ENCODE results near the gene LTF.

LTF gene

DNA sequence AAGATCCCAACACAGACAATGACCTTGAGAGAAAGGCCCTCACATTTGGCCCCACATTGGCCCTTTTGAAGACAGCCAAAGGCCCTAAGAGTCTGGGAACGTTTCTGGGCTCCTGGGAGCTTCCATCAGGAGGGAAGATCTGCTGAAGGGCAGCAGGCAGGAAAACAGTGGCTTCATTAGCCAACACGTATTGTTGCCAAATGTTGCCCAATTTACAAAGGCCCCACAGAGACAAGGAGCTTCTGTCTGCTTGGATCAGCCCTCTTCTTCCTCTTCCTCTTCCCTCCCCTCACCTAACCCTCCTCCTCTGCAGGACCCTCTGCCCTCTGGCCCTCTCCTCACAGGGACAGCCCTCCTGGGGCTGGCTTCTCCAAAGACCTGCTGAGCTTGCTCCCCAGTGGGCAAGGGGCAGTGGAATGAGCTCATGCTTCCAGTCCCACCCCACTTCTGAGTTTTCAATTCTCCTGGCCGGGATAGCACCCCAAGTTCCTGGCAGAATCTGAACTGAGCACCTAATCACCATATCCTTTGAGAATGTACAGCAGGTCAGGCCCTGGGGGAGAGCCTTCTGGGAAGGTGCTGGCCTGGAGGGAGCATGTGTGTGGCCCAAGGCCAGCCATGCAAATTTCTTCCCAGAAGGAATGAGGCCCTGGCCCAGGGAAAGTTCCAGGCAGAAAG lies 5.1 kb upstream of the LTF start:
- no peak for DNase-seq

DNA sequence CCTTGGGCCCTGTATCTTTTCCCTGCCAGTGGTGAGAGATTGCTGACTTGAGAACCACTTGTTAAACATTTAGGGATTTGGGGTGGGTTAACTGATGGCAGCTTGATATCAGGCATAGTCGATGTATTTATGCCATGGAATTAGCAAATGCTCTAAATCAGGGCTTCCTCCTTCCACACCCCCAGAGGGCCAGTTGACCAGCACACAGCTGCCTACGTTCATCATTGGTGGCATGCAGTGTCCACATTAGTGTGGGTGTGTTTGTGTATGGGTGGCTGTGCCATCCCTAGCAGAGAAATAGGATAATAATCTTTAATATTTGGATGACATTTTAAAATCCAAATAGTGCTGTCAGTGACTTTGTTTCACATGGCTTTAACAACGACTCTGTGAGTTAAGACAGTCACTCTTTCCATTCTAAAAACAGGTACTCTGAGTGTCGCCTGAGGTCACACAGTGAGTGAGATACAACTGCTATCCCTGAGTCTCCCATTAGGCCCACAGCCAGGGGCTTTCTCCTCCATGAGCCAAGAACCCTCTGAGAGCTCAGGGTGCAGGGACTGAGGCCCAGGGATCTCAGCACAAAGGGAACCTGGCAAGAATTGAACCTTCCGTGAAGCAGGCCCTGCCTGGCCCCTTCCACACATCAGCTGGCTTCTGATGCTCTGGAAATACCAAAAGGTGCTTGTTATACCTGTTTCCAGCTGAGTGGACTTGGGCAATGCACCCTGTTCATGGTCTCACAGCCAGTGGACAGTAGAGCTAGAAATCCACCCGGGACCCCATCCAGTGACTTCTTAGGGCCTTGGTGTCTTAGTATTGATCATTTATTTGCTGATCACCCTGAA lies 4.3 kb upstream of the LTF start:
- no peak for DNase-seq

- no peak for DNase-seq
These were observed 2.9 kb upstream of the LTF start for GRCh38 chr3:46467562-46467961.

GRCh38 chr3:46466871-46467403 lies 2.2 kb upstream of the LTF start:
- no peak for DNase-seq

DNA sequence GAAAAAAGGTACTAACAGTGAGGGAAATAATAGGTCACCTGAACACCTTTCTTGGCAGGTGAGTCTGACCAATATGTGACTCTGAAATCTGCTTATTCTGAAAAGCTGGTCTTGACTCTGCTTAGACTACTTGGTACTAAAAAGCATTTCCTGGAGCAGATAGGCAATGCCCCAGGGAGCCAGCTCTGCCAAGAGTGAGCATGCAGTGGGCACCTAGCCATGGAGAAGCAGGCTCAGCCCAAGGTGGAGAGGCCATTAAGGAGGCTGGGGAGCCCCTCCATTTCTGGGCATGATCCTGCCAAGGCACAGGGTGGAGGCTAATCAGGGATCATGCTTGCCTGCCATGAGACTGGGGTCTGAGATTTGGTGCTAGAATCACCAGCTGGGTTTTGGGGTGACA lies 1.6 kb upstream of the LTF start:
- DNase-seq: no peak

GRCh38 chr3:46465196-46465520 lies 453 bp upstream of the LTF start:
- no peak for DNase-seq

GRCh38 chr3:46463868-46464241 lies 850 bp downstream of the LTF start:
- DNase-seq: no peak

GRCh38 chr3:46463120-46463867 lies 1.4 kb downstream of the LTF start:
- DNase-seq: no peak

- no peak for DNase-seq
These were observed 2.2 kb downstream of the LTF start for GRCh38 chr3:46462511-46462910.

- no peak for DNase-seq
These were observed 2.6 kb downstream of the LTF start for GRCh38 chr3:46462111-46462510.

- no peak for DNase-seq
These were observed 4.7 kb downstream of the LTF start for GRCh38 chr3:46460051-46460450.

- DNase-seq: no peak
These were observed 8.6 kb downstream of the LTF start for GRCh38 chr3:46456118-46456517.

- no peak for DNase-seq
These were observed 9.2 kb downstream of the LTF start for GRCh38 chr3:46455231-46456115.

- no peak for DNase-seq
These were observed 10.1 kb downstream of the LTF start for GRCh38 chr3:46454606-46455005.

DNA sequence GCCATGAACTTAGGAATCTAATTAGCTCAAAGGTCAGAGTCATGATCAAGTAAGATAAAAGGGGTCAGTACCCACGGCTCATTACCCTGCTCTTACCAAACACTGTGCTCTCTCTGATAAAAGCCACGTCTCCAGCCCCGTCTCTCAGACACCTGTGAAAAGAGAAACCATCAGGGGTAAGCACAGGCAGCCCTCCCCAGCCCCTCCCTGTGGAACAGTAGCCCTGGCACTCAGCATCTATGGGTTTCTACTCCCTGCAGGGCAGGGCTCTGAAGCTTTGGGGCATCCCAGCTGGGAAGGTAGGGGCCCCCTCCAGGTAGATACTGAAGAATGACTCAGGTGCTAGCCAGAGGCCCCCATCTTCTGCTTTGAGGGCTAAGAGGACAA lies 10.5 kb downstream of the LTF start:
- DNase-seq: no peak

DNA sequence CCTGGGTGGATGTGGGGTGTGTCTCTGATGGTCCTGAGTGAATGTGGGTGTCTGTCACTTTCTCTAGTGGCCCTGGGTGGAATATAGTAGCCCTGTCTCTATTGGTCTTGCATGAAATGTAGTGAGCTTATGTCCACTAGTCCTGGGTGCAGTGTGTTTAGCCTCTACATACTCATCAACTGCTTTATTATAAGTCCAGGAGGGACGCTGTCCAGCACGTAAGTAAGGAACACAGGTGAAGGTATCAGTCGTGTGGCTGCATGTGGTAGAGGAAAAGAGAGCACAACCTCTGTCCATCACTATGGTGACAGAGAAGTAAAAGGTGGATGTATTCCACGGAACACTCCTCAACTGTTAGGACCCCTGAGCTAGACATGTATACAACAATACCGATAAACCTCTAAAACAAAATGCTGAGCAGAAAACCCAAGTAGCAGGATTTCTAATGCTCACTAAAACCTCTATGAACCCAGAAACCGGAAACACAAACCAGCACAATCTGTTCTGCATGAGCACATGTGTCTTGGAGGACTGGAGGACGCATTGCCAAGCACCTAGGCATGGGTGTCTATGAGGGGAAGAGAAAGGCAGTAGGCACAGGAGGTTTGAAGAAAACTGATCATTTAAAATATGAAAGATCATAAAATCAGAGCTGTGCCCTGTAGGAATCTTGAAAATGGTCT lies 11.0 kb downstream of the LTF start:
- DNase-seq: no peak

DNA sequence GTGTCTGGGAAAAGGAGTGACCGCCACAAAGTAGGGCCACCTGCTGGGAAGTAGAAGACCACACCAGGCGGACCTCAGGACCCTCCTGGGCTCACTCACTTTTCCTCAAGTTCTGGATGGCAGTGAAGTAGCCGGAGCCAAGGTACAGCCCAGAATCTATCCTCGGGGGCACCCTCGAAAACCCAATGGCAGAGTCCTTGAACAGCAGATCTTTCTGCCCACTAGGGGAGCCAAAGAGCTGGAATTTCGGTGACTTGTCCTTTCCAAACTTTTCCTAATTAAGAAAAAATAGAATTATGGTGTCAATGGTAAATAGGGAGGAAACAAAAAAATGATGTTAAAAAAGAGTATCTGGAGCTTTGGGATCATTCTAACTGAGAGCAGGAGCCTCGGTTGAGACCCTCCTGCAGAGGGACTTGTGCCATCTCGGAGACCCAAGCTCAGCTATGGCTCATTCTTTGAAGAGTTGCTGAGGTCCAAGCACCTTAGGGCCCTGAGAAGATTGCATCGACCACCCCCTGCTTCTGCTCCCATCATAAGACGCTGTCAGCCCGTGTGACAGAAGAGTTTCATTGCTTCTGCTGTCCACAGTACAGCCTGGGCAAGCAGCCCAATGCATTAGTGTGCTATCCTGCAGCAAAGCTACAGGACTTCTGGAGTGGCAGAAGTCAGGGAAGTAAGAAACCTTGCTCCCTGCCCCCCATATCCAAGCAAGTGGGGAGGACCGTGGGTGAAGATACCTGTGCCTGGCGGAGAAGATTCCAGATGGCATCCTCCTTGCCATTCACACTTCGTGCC lies 14.8 kb downstream of the LTF start:
- DNase-seq: no peak

- no peak for DNase-seq
These were observed 16.0 kb downstream of the LTF start for GRCh38 chr3:46448721-46449120.

- DNase-seq: no peak
These were observed 17.3 kb downstream of the LTF start for GRCh38 chr3:46447228-46447985.
